Hepatocyte (in vitro differentiated cells): Measurements from ENCODE around the gene CHCHD5.

Experiments used
- EZH2 ChIP-seq: fragments of 200-600 bp; sonication (generic); IDR thresholded peaks from 2 replicates; pipeline ENCODE4 v1.6.1; 2016; ENCODE audit warnings: antibody characterized with exemption, mild to moderate bottlenecking, borderline replicate concordance
- EZH2phosphoT487 ChIP-seq: fragments of 200-600 bp; sonication (generic); IDR thresholded peaks from one replicate; pipeline ENCODE4 v1.6.1; 2018; ENCODE audit warnings: antibody characterized with exemption, mild to moderate bottlenecking, low read depth, moderate library complexity; ENCODE audit not compliant: unreplicated experiment, severe bottlenecking
- TF ChIP-seq, protein P1 (sequence below): fragments of 200-600 bp; sonication (generic); IDR thresholded peaks from 2 replicates; pipeline ENCODE4 v1.5.1; 2016; ENCODE audit warnings: antibody characterized with exemption, mild to moderate bottlenecking; ENCODE audit not compliant: poor library complexity

DNA sequence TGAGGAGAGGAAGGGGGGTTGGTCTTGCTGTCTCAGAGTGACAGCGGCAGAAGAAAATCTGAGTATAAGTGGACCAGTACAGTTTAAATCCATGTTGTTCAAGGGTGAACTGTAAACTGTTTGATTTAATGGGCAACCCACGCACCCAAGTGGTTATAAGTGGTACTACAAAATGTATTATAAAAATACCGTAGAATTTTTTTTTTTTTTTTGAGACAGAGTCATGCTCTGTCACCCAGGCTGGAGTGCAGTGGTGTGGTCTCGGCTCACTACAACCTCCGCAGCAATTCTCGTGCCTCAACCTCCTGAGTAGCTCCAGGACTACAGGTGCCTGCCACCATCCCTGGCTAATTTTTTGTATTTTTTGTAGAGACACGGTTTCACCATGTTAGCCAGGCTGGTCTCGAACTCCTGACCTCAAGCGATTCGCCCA lies 2.1 kb upstream of the CHCHD5 start:
- TF ChIP-seq, protein P1, sequence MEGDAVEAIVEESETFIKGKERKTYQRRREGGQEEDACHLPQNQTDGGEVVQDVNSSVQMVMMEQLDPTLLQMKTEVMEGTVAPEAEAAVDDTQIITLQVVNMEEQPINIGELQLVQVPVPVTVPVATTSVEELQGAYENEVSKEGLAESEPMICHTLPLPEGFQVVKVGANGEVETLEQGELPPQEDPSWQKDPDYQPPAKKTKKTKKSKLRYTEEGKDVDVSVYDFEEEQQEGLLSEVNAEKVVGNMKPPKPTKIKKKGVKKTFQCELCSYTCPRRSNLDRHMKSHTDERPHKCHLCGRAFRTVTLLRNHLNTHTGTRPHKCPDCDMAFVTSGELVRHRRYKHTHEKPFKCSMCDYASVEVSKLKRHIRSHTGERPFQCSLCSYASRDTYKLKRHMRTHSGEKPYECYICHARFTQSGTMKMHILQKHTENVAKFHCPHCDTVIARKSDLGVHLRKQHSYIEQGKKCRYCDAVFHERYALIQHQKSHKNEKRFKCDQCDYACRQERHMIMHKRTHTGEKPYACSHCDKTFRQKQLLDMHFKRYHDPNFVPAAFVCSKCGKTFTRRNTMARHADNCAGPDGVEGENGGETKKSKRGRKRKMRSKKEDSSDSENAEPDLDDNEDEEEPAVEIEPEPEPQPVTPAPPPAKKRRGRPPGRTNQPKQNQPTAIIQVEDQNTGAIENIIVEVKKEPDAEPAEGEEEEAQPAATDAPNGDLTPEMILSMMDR, result peak; percentile 53
- TF ChIP-seq EZH2phosphoT487 (no peak), EZH2 (no peak)
